ENCODE results near the gene EPS15.

Gene EPS15

DNA sequence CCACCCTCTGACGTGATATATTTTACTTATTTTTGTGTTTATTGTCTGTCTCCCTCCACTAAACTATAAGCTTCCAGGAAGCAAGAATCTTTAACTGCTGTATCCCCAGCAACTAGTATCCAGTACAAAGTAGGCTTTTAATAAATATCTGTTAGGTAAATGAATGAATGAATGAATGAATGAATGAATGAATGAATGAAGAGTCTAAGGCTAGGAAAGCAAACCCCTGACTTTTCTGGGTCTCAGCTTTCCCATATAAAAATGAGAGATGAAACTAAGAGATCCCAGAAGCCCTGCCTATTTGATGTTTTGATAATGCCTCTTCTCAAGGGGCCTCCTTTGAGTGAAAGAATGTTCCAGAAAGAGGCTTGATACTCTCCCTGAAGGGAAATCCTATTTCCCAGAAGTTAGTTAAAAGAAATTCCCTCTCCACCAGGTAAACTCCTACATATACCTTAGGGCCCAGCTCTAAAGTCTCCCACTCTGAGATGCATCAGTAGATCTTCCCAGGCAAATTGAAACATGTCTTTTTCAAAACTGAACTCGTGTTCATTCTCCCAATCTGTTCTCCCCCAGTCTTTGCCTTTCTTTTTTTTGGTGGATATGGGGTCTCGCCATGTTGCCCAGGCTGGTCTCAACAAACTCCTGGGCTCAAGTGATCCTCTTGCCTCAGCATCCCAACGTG lies 196.5 kb downstream of the EPS15 start:
- no peak for DNase-seq
- Mint-ChIP-seq H3K36me3 (ENCODE audit: low read depth) (no peaks in the 10 kb centered on the region), H3K27ac (no peak overlapping the region), H3K4me1 (ENCODE audit: low read depth) (peaks cover 2% of the 10 kb centered on the region), H3K4me3 (no peak overlapping the region), H3K9me3 (no peaks in the 10 kb centered on the region), H3K27me3 (peaks cover 3% of the 10 kb centered on the region)

DNA sequence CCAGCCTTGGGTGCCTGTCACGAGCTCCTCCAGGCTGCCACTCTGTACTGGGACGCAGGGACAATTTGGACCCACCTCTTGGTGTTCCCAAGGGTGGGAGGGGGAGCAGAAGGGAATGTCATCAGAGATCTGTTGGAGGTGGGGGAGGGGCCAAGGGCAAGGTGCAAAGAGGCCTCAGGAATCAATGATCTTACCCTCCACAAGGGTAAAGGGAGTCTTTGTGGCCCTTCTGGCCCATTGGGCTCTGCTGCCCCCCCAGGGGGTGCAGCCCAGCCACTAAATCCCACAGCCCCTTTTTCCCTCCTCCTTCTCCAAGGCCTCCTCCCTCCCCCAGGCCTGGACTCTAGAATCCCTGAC lies 197.2 kb downstream of the EPS15 start:
- DNase-seq, result no peak
- no peak overlapping the region for H3K27ac Mint-ChIP-seq
- H3K27me3 Mint-ChIP-seq, result no peaks in the 10 kb centered on the region
- no peaks in the 10 kb centered on the region for H3K36me3 Mint-ChIP-seq (ENCODE audit: low read depth)
- no peaks in the 10 kb centered on the region for H3K4me1 Mint-ChIP-seq (ENCODE audit: low read depth)
- no peaks in the 10 kb centered on the region for H3K9me3 Mint-ChIP-seq
- H3K4me3 Mint-ChIP-seq, result no peak overlapping the region

DNA sequence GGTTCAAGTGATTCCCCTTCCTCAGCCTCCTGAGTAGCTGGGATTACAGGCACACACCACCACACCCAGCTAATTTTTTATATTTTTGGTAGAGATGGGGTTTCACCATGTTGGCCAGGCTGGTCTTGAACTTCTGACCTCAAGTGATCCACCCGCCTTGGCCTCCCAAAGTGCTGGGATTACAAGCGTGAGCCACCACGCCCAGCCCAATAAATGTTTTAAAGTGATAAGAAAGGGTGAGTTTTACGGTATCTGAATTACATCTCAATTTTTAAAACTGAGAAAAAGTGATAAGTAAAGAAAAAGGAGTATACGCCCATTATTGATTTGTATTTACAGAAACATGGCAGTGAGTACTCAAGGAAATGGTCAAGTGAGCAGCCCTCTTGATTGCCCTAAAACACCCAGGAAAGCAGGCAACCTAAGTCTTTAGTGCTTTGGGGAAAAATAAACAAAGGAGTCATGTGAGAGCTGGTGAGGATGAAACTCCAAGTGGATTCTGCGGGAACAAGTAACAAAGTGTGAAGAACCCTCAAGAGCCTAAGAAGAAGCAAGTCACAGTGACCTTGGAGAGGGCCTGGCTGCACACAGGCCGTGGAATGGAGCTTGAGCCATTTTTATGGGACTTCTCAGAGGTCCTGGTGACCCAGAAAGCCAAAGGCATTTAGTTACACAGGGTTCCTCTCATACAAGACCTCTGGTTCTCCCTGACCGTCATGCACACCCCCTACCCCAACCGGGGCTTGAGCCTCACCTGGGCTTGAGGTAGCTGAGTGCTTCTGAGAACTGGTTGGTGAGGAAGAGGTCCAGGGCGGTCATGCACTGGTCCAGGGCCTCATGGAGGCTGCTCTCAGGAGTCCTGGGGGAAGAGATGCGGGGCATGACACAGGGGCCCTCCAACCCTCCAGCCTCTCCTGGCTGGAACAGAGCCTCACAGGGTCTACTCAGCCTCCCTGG lies 197.8 kb downstream of the EPS15 start:
- H3K27ac Mint-ChIP-seq, result no peak overlapping the region
- H3K36me3 Mint-ChIP-seq (ENCODE audit: low read depth), result no peaks in the 10 kb centered on the region
- H3K4me3 Mint-ChIP-seq, result no peak overlapping the region

DNA sequence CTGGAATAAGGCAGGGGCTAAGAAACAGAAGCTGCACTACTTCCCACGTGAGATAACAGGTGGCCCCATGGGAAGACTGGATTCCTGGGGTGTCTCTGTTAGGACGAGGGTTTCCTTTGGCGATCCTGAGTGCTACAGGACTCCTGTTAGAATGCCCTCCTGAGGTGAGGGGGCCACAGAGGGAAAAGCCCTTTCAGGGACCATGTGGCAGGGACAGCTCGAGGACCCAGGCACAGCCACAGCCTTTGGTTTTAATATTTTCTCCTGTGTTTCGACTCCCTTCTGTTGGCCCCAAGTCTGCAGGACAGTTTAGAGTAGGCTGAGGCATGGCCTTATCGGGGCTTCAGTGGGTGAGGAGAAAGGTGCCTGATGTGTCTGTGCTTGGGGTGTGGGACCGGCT lies 201.3 kb downstream of the EPS15 start:
- no peaks in the 10 kb centered on the region for H3K9me3 Mint-ChIP-seq
- peaks cover 9% of the 10 kb centered on the region for H3K4me1 Mint-ChIP-seq (ENCODE audit: low read depth)
- no peak overlapping the region for H3K4me3 Mint-ChIP-seq
- no peaks in the 10 kb centered on the region for H3K27me3 Mint-ChIP-seq
- no peak for DNase-seq
- no peak overlapping the region for H3K27ac Mint-ChIP-seq
- no peaks in the 10 kb centered on the region for H3K36me3 Mint-ChIP-seq (ENCODE audit: low read depth)

More for the DNA sequence above, 197.8 kb downstream of the EPS15 start:
- H3K4me1 Mint-ChIP-seq (ENCODE audit: low read depth), result no peaks in the 10 kb centered on the region
- no peaks in the 10 kb centered on the region for H3K27me3 Mint-ChIP-seq
- no peaks in the 10 kb centered on the region for H3K9me3 Mint-ChIP-seq
- DNase-seq, result no peak

DNA sequence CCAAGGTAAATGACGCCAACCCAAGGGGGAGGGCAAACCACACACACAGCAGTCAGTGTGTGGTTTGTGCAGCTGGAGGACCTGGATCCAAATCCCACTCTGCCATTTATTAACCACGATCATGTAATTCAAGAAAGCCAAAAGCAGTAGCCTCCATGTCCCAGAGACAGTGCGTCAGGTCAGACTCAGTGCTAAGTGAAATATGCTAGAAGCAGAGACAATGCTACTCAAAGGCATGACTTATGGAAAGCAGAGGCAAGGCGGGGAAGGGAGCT lies 202.3 kb downstream of the EPS15 start:
- no peak overlapping the region for H3K27ac Mint-ChIP-seq
- no peaks in the 10 kb centered on the region for H3K36me3 Mint-ChIP-seq (ENCODE audit: low read depth)
- no peaks in the 10 kb centered on the region for H3K27me3 Mint-ChIP-seq
- H3K4me1 Mint-ChIP-seq (ENCODE audit: low read depth), result peaks cover 9% of the 10 kb centered on the region
- H3K4me3 Mint-ChIP-seq, result no peak overlapping the region
- DNase-seq, result no peak
- no peaks in the 10 kb centered on the region for H3K9me3 Mint-ChIP-seq

DNA sequence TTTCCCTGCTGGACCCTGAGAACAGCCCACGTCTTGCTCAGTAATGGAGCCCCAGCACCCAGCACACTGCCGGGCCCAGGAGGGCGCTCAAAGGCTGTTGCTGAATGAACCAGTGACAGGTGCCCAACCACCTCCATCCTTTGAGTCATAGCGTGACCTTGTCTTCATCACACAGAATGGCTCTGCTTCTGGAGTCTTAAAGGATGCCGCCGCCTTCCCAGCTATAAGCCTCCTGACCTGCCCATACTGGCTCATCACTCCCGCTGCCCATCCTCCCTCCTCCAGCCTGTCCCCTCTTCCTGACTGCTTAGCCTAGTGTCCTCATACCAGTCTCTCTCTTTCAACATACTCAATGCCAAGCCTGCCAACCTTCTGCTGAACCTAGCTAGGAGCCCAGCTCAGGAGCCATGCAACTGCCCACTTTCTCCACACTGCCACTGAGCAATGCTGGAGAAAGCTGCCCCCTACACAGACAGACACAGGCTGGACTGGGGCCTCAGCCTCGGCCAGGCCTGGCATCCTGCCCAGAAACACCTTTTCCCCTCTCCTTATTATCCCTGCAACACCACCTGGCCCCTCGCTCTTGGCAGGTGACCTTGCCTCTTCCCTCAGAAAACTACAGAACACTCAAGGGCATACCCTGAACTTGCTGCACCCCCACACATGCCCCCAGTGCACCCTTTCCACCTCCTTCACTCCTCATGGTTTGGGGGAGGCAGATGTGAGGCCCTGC lies 202.8 kb downstream of the EPS15 start:
- Mint-ChIP-seq H3K4me1 (ENCODE audit: low read depth) (peaks cover 9% of the 10 kb centered on the region), H3K4me3 (no peak overlapping the region), H3K9me3 (no peaks in the 10 kb centered on the region), H3K27ac (no peak overlapping the region), H3K27me3 (no peaks in the 10 kb centered on the region), H3K36me3 (ENCODE audit: low read depth) (no peaks in the 10 kb centered on the region)
- no peak for DNase-seq

DNA sequence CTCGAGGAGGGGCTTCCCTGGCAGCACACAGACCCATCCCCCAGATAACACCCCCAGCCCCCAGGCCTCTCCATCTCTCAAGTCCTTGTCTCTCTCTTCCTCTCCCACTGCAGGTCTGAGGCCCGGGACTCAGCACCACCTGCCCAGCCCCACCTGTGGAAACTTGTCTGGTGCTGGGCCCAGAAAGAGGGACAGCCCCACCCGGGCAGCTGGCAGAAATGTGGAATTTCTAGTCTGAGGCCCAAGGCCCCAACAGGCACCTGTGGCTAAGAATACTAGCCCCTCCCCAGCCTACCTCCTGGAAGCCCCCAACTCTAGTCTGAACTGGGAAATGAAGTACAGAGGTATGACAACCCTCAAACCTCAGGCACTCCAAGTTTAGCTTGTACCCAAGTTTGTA lies 204.1 kb downstream of the EPS15 start:
- Mint-ChIP-seq H3K4me3 (no peak overlapping the region), H3K27me3 (no peaks in the 10 kb centered on the region), H3K9me3 (no peaks in the 10 kb centered on the region), H3K36me3 (ENCODE audit: low read depth) (no peaks in the 10 kb centered on the region), H3K27ac (no peak overlapping the region), H3K4me1 (ENCODE audit: low read depth) (peaks cover 11% of the 10 kb centered on the region)
- no peak for DNase-seq

DNA sequence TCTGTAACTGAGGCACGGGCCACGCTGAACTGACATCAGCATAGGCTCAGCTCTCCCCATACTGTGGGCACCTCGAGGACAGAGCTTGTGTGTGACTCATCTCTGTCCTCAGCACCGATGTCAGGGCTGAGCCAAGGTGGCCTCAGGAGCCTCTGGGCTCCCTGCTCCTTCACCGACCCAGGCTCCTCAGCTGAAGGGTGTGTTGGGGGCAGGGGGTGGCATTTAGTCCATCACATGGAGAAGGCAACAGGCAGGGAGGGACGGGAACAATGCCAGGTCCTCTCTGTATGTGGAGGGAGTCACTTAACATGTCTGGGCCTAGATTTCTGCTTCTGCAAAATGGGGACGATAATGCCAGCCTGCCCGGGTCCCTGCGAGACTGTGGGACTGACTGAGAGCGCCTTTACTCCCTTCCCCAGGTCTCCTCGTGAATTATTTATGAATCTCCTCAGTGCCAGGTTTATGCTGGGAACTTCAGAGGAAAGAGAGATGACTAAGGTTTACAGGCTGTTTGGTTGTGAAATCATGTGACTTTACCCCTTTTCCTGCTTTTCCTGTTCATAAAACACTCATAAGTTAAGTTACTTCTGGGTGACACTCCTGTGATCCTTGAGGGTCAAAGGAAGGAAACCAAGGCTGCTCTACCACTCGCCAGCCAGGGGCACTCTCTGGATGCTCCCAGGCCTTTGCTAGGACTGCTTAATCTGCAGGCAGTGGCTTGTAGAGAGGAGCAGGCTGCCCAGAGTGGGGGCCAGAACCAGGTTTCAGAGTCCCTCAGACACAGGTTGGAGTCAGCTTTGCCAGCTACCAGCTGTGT lies 204.9 kb downstream of the EPS15 start:
- DNase-seq, result no peak
- Mint-ChIP-seq H3K27me3 (no peaks in the 10 kb centered on the region), H3K27ac (peak overlapping the region; percentile 45), H3K9me3 (no peaks in the 10 kb centered on the region), H3K36me3 (ENCODE audit: low read depth) (no peaks in the 10 kb centered on the region), H3K4me3 (no peak overlapping the region), H3K4me1 (ENCODE audit: low read depth) (peaks cover 11% of the 10 kb centered on the region)

DNA sequence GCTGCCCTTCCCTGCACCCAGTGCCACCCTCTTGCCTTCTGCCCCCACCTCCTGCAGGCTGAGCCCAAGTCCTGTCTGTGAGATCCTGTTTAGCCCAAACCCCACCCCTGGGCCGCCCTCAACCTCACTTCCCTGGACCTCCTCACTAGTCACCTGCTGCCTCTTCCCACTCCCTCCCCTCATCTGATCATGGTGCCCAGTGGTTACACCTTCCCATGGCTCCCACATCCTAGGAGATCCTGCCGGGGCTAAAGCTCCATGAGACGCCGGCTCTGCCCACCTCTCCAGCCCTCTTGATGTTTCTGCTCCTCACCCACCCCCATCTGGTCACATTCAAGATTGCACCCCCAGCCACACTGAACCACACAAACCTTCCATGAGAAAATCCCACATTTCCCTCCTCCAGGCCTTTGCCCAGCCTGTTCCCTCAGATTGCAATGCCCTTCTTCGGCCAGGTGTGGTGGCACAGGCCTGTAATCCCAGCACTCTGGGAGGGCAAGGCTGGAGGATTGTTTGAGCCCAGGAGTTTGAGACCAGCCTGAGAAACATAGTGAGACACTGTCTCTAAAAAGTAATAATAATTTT lies 205.7 kb downstream of the EPS15 start:
- H3K27me3 Mint-ChIP-seq, result no peaks in the 10 kb centered on the region
- no peaks in the 10 kb centered on the region for H3K36me3 Mint-ChIP-seq (ENCODE audit: low read depth)
- no peak overlapping the region for H3K4me3 Mint-ChIP-seq
- H3K9me3 Mint-ChIP-seq, result no peaks in the 10 kb centered on the region
- H3K4me1 Mint-ChIP-seq (ENCODE audit: low read depth), result peaks cover 11% of the 10 kb centered on the region
- DNase-seq, result no peak
- H3K27ac Mint-ChIP-seq, result peak overlapping the region; percentile 4

DNA sequence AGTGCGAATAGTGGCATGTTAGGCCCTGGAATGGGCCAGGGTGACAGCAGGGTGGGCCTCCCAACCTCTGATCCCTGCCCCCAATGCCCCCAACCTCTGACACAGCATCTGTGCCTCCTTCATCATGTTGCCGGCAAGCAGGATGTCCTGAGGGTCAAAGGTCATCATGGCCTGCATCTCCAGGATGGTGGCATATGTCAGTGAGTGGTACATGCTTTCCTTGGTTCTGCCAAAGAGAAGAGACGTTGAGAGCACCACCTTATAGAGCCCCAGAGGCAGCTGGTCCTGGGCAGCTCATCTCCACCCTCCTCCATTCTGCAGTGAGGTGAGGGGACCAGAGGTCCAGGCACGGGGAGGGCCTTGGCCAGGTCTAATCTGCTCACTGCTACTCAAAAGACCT lies 206.3 kb downstream of the EPS15 start:
- peaks cover 11% of the 10 kb centered on the region for H3K4me1 Mint-ChIP-seq (ENCODE audit: low read depth)
- no peak overlapping the region for H3K27ac Mint-ChIP-seq
- no peak for DNase-seq
- no peak overlapping the region for H3K4me3 Mint-ChIP-seq
- H3K9me3 Mint-ChIP-seq, result no peaks in the 10 kb centered on the region
- no peaks in the 10 kb centered on the region for H3K36me3 Mint-ChIP-seq (ENCODE audit: low read depth)
- H3K27me3 Mint-ChIP-seq, result no peaks in the 10 kb centered on the region

DNA sequence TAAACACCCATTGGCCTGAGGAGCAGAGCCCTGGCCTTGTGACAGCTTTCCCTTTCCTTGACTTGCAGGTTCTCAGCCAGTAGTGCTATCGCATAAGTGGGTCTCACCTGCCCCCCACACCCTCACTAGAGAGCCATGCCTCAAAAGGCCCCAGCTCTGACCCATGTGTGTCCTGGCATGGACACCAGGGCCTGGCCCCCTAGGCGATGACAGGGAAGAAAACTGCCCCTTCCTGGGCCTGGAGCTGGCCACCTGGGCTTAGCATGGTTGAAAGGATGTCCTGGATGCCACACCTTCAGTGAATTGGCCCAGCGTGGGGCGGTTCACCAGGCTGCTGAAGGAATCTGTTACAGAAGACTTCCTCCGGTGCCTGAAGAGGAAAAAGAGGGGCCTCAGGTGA lies 207.2 kb downstream of the EPS15 start:
- peaks cover 11% of the 10 kb centered on the region for H3K4me1 Mint-ChIP-seq (ENCODE audit: low read depth)
- no peaks in the 10 kb centered on the region for H3K36me3 Mint-ChIP-seq (ENCODE audit: low read depth)
- no peak overlapping the region for H3K27ac Mint-ChIP-seq
- H3K27me3 Mint-ChIP-seq, result no peaks in the 10 kb centered on the region
- DNase-seq, result no peak
- H3K4me3 Mint-ChIP-seq, result no peak overlapping the region
- no peaks in the 10 kb centered on the region for H3K9me3 Mint-ChIP-seq

DNA sequence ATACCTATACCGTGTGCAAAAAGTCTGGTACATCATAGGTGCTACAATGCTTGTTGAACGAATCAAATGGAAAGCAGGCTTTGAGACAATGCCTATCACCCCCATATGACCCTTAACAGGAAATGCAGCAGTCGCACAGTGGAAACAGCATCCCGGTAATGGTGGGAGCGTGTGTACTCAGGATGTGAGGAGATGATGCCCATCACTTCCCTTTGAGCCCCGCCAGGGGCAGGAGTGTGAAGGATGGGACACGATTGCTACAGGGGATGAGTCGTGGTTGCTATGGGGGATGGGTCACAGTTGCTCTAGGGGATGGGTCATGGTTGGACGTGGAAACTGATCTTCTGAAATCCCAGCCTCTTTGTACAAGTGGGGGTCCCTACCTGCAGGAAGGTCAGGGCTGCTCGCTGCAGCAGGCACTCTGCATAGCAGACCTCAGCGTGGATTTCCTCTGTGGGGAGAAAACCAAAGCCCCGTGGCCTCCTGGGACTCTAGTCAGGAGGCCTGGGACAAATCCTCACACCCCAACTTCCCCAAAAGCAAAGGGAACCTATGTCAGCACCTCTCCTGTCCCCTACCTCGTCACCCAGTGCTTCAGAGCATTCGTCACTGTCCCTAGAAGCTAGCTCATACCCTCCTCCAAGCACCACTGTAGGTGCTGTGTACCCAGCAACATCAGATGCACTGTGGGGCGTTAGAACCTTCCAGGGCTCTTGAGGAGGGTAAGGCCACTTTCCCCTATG lies 208.0 kb downstream of the EPS15 start:
- Mint-ChIP-seq H3K36me3 (ENCODE audit: low read depth) (no peaks in the 10 kb centered on the region), H3K27ac (no peak overlapping the region), H3K9me3 (no peaks in the 10 kb centered on the region), H3K4me3 (no peak overlapping the region), H3K4me1 (ENCODE audit: low read depth) (peaks cover 11% of the 10 kb centered on the region), H3K27me3 (no peaks in the 10 kb centered on the region)
- DNase-seq, result no peak

DNA sequence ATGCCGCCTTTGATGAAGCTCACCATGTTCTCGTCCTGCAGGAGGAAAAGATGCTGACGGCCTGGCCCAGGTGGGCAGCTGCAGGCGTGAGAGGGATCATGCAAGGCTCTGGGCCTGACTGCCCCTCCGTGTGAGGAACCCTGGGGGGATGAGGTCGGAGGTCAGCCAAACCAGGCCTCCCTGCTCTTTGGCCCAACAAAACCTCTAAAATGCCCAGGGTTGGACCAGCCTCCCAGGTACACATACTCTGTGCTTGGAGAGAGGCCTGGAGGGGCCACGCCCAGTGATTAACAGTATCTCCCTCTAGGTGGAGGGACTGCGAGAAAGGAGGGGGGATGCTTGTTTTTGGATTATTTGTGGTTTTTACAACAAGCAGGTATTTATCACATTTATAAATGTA lies 209.8 kb downstream of the EPS15 start:
- Mint-ChIP-seq H3K36me3 (ENCODE audit: low read depth) (no peaks in the 10 kb centered on the region), H3K9me3 (no peaks in the 10 kb centered on the region), H3K4me1 (ENCODE audit: low read depth) (peaks cover 10% of the 10 kb centered on the region), H3K27me3 (no peaks in the 10 kb centered on the region), H3K27ac (no peak overlapping the region), H3K4me3 (no peak overlapping the region)
- DNase-seq, result no peak
